Measurements from ENCODE around the gene NUDCD3.

- TF ChIP-seq CTCF (optimal IDR thresholded peaks at IDR 0.05 in 1 of 3, IDR thresholded peaks at IDR 0.05 in 1 of 3, conservative IDR thresholded peaks at IDR 0.05 in 1 of 3; ENCODE audit: extremely low read depth in 1 of 3, insufficient read depth in 2 of 3, low read length in 3 of 3) (no peak), EZH2 (IDR thresholded peaks at IDR 0.05; ENCODE audit: low read length) (no peak)
Measured at GRCh38 chr7:44396496-44396895, 94.0 kb downstream of the NUDCD3 start.
